ENCODE data around the gene IFITM1. TPM values are rescaled to one million over a fixed set of nuclear protein-coding genes. Genes with fewer than 3 reads are reported as not detected.
"Not testable (repeated sequence)": the region's sequence is repeated elsewhere in the genome, so short reads cannot be mapped to it uniquely, and the experiment has no call there.

Gene IFITM1
- total RNA-seq: 1,000 to 10,000 TPM; 1,010 to 1,055 TPM

- H3K27ac Mint-ChIP-seq: peak within 1 kb of the TSS; percentile 96
- H3K9me3 Mint-ChIP-seq: no peaks in the 10 kb centered on the region
- peaks cover 33% of the 10 kb centered on the region for H3K4me1 Mint-ChIP-seq
- DNase-seq: peak; percentile 84
- CTCF ChIA-PET: interaction anchor here (1.1 to 1.4 kb wide), 2 partner anchors 135 to 136 kb away, joined by 3 read pairs; partner anchors contain the start of gene PTDSS2
- H3K27me3 Mint-ChIP-seq: no peaks in the 10 kb centered on the region
- peak within 1 kb of the TSS; percentile 88 for H3K4me3 Mint-ChIP-seq
- POLR2A ChIA-PET: interaction anchor here (1.2 to 7.2 kb wide), 9 partner anchors 9 to 107 kb away, joined by 3 to 85 read pairs (median 8); partner anchors contain the start of genes BET1L and RIC8A
- H3K36me3 Mint-ChIP-seq (ENCODE audit: low read depth): peaks cover 58% of the 10 kb centered on the region
Measured at GRCh38 chr11:313787-314553, at the start of gene IFITM1. TSS of gene IFITM1 (plus strand) at chr11:314040. CDS start at chr11:314171, 131 bp downstream.

- CTCF ChIA-PET: interaction anchor here (1.4 to 3.3 kb wide), 2 partner anchors 10 to 15 kb away, joined by 3 to 17 read pairs; no protein-coding TSS in a partner anchor
- Mint-ChIP-seq H3K9me3 (peaks cover 1% of the 10 kb centered on the region), H3K4me1 (peaks cover 36% of the 10 kb centered on the region), H3K27me3 (no peaks in the 10 kb centered on the region), H3K27ac (peak overlapping the region; percentile 68), H3K36me3 (ENCODE audit: low read depth) (peaks cover 14% of the 10 kb centered on the region), H3K4me3 (peak overlapping the region; percentile 68)
- POLR2A ChIA-PET: interaction anchor here (0.7 to 3.7 kb wide), 17 partner anchors 9 to 140 kb away, joined by 3 to 75 read pairs (median 11); partner anchors contain the start of genes BET1L, IFITM2, NLRP6 and PGGHG
- DNase-seq: no peak
Measured at GRCh38 chr11:266676-267439, 47.0 kb upstream of the IFITM1 start.

- POLR2A ChIA-PET: interaction anchor here (0.8 to 3.7 kb wide), 20 partner anchors 9 to 239 kb away, joined by 3 to 75 read pairs (median 10); partner anchors contain the start of genes BET1L, IFITM2, NLRP6 and PGGHG
- H3K4me3 Mint-ChIP-seq: peak overlapping the region; percentile 88
Measured at GRCh38 chr11:267491-267994, 46.3 kb upstream of the IFITM1 start.

GRCh38 chr11:268716-269145 lies 45.1 kb upstream of the IFITM1 start:
- DNase-seq: peak; percentile 84
- peaks cover 14% of the 10 kb centered on the region for H3K36me3 Mint-ChIP-seq (ENCODE audit: low read depth)
- H3K4me1 Mint-ChIP-seq: peaks cover 36% of the 10 kb centered on the region
- ChIA-PET CTCF (interaction anchor here (0.9 to 3.3 kb wide), 7 partner anchors 17 to 180 kb away, joined by 3 to 17 read pairs (median 3); partner anchors contain the start of genes PSMD13 and SIRT3), POLR2A (interaction anchor here (0.7 to 3.7 kb wide), 20 partner anchors 10 to 319 kb away, joined by 3 to 75 read pairs (median 10); partner anchors contain the start of genes BET1L, IFITM1, NLRP6 and PGGHG)
- H3K27me3 Mint-ChIP-seq, H3K9me3 Mint-ChIP-seq: not testable (repeated sequence)
- peak overlapping the region; percentile 98 for H3K27ac Mint-ChIP-seq
- H3K4me3 Mint-ChIP-seq: peak overlapping the region; percentile 88

More at GRCh38 chr11:267491-267994, 46.3 kb upstream of the IFITM1 start:
- H3K27ac Mint-ChIP-seq: peak overlapping the region; percentile 98
- peaks cover 36% of the 10 kb centered on the region for H3K4me1 Mint-ChIP-seq
- peaks cover 1% of the 10 kb centered on the region for H3K9me3 Mint-ChIP-seq
- peaks cover 14% of the 10 kb centered on the region for H3K36me3 Mint-ChIP-seq (ENCODE audit: low read depth)
- H3K27me3 Mint-ChIP-seq: no peaks in the 10 kb centered on the region
- peak; percentile 74 for DNase-seq
- CTCF ChIA-PET: interaction anchor here (1.4 to 3.3 kb wide), 4 partner anchors 10 to 181 kb away, joined by 3 to 17 read pairs (median 4); no protein-coding TSS in a partner anchor

- H3K4me3 Mint-ChIP-seq: peak overlapping the region; percentile 88
- DNase-seq: peak; percentile 67
- H3K36me3 Mint-ChIP-seq (ENCODE audit: low read depth): peaks cover 14% of the 10 kb centered on the region
- ChIA-PET POLR2A (interaction anchor here (0.8 to 3.7 kb wide), 17 partner anchors 11 to 318 kb away, joined by 3 to 75 read pairs (median 12); partner anchors contain the start of genes BET1L, NLRP6, PGGHG and PSMD13), CTCF (interaction anchor here (0.9 to 1.8 kb wide), 6 partner anchors 17 to 180 kb away, joined by 3 to 5 read pairs (median 3); partner anchors contain the start of genes PSMD13 and SIRT3)
- peaks cover 13% of the 10 kb centered on the region for H3K27me3 Mint-ChIP-seq
- peaks cover 1% of the 10 kb centered on the region for H3K9me3 Mint-ChIP-seq
- peak overlapping the region; percentile 98 for H3K27ac Mint-ChIP-seq
- H3K4me1 Mint-ChIP-seq: peaks cover 36% of the 10 kb centered on the region
Measured at GRCh38 chr11:269146-269890, 44.5 kb upstream of the IFITM1 start.

- Mint-ChIP-seq H3K4me3 (no peak overlapping the region), H3K27me3 (peaks cover 22% of the 10 kb centered on the region), H3K9me3 (peaks cover 1% of the 10 kb centered on the region), H3K36me3 (ENCODE audit: low read depth) (peaks cover 14% of the 10 kb centered on the region), H3K4me1 (peaks cover 36% of the 10 kb centered on the region), H3K27ac (peak overlapping the region; percentile 98)
- POLR2A ChIA-PET: interaction anchor here (1.0 to 2.5 kb wide), 2 partner anchors 10 to 18 kb away, joined by 3 to 17 read pairs; partner anchors contain the start of gene PGGHG
- CTCF ChIA-PET: no interaction called here
- peak; percentile 15 for DNase-seq
Measured at GRCh38 chr11:270451-271318, 43.2 kb upstream of the IFITM1 start.

- Mint-ChIP-seq H3K9me3 (peaks cover 1% of the 10 kb centered on the region), H3K4me1 (peaks cover 36% of the 10 kb centered on the region), H3K27me3 (peaks cover 27% of the 10 kb centered on the region), H3K27ac (no peak overlapping the region), H3K4me3 (no peak overlapping the region), H3K36me3 (ENCODE audit: low read depth) (peaks cover 18% of the 10 kb centered on the region)
- ChIA-PET POLR2A (interaction anchor here (0.9 to 2.5 kb wide), 3 partner anchors 9 to 18 kb away, joined by 3 to 17 read pairs (median 3); partner anchors contain the start of gene PGGHG), CTCF (no interaction called here)
- peak; percentile 16 for DNase-seq
Measured at GRCh38 chr11:271319-271715, 42.5 kb upstream of the IFITM1 start.

GRCh38 chr11:272195-272930 lies 41.5 kb upstream of the IFITM1 start:
- H3K9me3 Mint-ChIP-seq: no peaks in the 10 kb centered on the region
- no peak overlapping the region for H3K4me3 Mint-ChIP-seq
- ChIA-PET POLR2A (interaction anchor here (0.9 to 2.5 kb wide), 4 partner anchors 8 to 57 kb away, joined by 3 to 17 read pairs (median 3); partner anchors contain the start of gene PGGHG), CTCF (no interaction called here)
- peaks cover 23% of the 10 kb centered on the region for H3K36me3 Mint-ChIP-seq (ENCODE audit: low read depth)
- peaks cover 36% of the 10 kb centered on the region for H3K4me1 Mint-ChIP-seq
- H3K27ac Mint-ChIP-seq: no peak overlapping the region
- no peak for DNase-seq
- peaks cover 36% of the 10 kb centered on the region for H3K27me3 Mint-ChIP-seq

GRCh38 chr11:272931-273198 lies 41.0 kb upstream of the IFITM1 start:
- DNase-seq: no peak
- ChIA-PET CTCF (no interaction called here), POLR2A (interaction anchor here (1.0 to 1.3 kb wide), 2 partner anchors 16 to 57 kb away, joined by 3 read pairs; partner anchors contain the start of gene PGGHG)
- Mint-ChIP-seq H3K27ac (no peak overlapping the region), H3K36me3 (ENCODE audit: low read depth) (peaks cover 26% of the 10 kb centered on the region), H3K4me3 (no peak overlapping the region), H3K27me3 (peaks cover 41% of the 10 kb centered on the region), H3K9me3 (peaks cover 4% of the 10 kb centered on the region), H3K4me1 (peaks cover 37% of the 10 kb centered on the region)

- H3K27me3 Mint-ChIP-seq: peaks cover 58% of the 10 kb centered on the region
- no peak for DNase-seq
- H3K27ac Mint-ChIP-seq: no peak overlapping the region
- POLR2A ChIA-PET: interaction anchor here (0.5 to 5.5 kb wide), 6 partner anchors 12 to 69 kb away, joined by 3 to 42 read pairs (median 4); partner anchors contain the start of genes BET1L, PGGHG and RIC8A
- peaks cover 16% of the 10 kb centered on the region for H3K36me3 Mint-ChIP-seq (ENCODE audit: low read depth)
- H3K9me3 Mint-ChIP-seq: peaks cover 4% of the 10 kb centered on the region
- CTCF ChIA-PET: interaction anchor here (1.2 kb wide), 1 partner anchor 26 kb away, joined by 3 read pairs; no protein-coding TSS in a partner anchor
- H3K4me3 Mint-ChIP-seq: no peak overlapping the region
- H3K4me1 Mint-ChIP-seq: peaks cover 28% of the 10 kb centered on the region
Measured at GRCh38 chr11:276219-276618, 37.6 kb upstream of the IFITM1 start.

Data from activated CD4-positive, alpha-beta memory T cell treated with anti-CD3 and anti-CD28 coated beads, Interleukin-2, amount 10 ng/mL, durations not matched to agents 7 days and 5 days (primary cell).